UCSD-AML1 (cell line): ENCODE data around the gene NR6A1.
A peak's percentile ranks its signal among the peaks of the same experiment; 100 is the strongest.
"Not testable (repeated sequence)": the region's sequence is repeated elsewhere in the genome, so short reads cannot be mapped to it uniquely, and the experiment has no call there.

Experiments used
- DNase-seq: peaks from one replicate; lab custom pipeline; 2025; ENCODE audit not compliant: unreplicated experiment; lab: John Stamatoyannopoulos, UW

NR6A1 gene

GRCh38 chr9:124621371-124622328 lies 149.5 kb downstream of the NR6A1 start:
- no peak for DNase-seq

GRCh38 chr9:124618476-124618875 lies 152.6 kb downstream of the NR6A1 start:
- no peak for DNase-seq

- DNase-seq: peak; percentile 77
Observed at GRCh38 chr9:124617477-124618141, 153.5 kb downstream of the NR6A1 start.

GRCh38 chr9:124616961-124617360 lies 154.2 kb downstream of the NR6A1 start:
- no peak for DNase-seq

- not testable (repeated sequence) for DNase-seq
Observed at GRCh38 chr9:124615840-124616239, 155.3 kb downstream of the NR6A1 start.

- no peak for DNase-seq
Observed at GRCh38 chr9:124615100-124615742, 155.9 kb downstream of the NR6A1 start.

- no peak for DNase-seq
Observed at GRCh38 chr9:124613849-124614248, 157.3 kb downstream of the NR6A1 start.

- DNase-seq: no peak
Observed at GRCh38 chr9:124611106-124611505, 160.0 kb downstream of the NR6A1 start.

GRCh38 chr9:124606027-124606426 lies 165.1 kb downstream of the NR6A1 start:
- DNase-seq: no peak

- no peak for DNase-seq
Observed at GRCh38 chr9:124605258-124605657, 165.9 kb downstream of the NR6A1 start.

- no peak for DNase-seq
Observed at GRCh38 chr9:124602632-124603031, 168.5 kb downstream of the NR6A1 start.

GRCh38 chr9:124602204-124602603 lies 168.9 kb downstream of the NR6A1 start:
- no peak for DNase-seq

GRCh38 chr9:124600407-124600806 lies 170.7 kb downstream of the NR6A1 start:
- DNase-seq: no peak

- DNase-seq: no peak
Observed at GRCh38 chr9:124599121-124599795, 171.9 kb downstream of the NR6A1 start.

GRCh38 chr9:124598048-124598447 lies 173.1 kb downstream of the NR6A1 start:
- DNase-seq: no peak

- DNase-seq: no peak
Observed at GRCh38 chr9:124596172-124596839, 174.8 kb downstream of the NR6A1 start.

- no peak for DNase-seq
Observed at GRCh38 chr9:124595743-124596142, 175.4 kb downstream of the NR6A1 start.

GRCh38 chr9:124594673-124595072 lies 176.4 kb downstream of the NR6A1 start:
- DNase-seq: no peak

- DNase-seq: no peak
Observed at GRCh38 chr9:124594225-124594624, 176.9 kb downstream of the NR6A1 start.

GRCh38 chr9:124593651-124594058 lies 177.5 kb downstream of the NR6A1 start:
- DNase-seq: no peak

GRCh38 chr9:124593200-124593599 lies 177.9 kb downstream of the NR6A1 start:
- DNase-seq: no peak
